HG03139 (cell line): ENCODE results near the gene P4HA1.

Source experiments
- ATAC-seq: cut with Tn5 transposase; IDR thresholded peaks from one replicate; pipeline ENCODE4 v1.9.1; 2021; ENCODE audit not compliant: unreplicated experiment

The P4HA1 gene

DNA sequence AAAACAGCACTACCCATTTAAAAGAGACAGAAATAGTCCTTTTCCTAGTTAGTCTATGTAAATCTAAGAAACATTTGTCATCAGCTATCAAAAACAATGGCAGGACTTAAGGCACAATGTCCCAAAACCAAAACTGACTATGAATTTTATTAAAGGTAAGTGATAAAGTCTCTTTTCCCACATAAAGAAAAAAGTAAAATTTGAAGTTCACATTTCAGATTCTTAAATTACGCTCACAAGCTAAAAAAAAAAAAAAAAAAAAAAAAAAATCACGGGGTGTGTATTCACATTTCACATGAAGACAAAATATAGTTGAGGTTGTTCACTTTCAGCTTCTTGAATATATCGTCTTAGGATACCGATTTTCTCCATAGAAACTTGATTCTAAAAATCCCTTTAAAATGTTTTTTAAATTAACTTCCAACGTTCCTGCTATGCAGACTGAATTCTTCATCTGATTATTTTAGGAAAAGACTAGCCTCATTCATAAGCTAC, 1.6 kb downstream of the P4HA1 start:
- ATAC-seq: no peak

DNA sequence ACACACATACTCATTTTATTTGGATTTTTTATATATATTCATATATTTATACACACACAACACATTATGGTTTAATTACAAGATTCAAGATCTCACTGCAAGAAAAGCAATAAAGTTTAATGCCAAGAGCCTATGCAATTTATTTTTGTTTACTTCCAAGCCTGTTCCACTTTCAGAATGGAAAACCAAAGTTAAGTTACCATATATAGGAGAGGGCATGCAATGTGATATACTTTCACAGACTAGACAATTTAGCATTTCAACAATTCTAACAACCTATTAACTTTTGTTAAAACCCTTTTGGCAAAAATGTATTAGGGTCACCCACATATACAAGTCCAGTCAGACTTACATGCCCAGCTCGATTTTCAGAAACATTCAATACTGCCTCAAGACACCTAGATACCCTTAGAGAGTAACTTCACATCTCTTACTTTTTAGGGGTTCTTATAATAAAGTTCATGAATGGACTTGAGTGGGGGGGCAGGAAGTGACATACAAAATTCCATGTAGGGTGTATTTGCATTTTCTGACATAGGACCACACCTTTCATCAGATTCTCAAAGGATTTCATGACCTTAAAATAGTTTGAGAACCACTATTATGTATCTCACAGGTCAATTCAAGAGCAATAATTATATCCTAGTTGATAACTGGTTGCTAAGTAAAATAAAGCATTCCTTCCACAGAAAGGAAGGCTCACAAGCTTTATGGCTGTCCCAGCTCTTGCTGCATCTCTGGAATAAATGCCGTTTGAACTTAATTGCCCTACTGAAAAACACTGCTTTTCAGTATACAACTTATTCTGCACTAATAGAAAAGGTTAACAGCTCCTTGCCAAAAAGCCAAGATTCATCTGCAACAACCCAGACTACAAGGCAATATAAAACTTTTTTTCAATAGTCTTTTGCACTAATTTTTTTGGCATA, 2.5 kb downstream of the P4HA1 start:
- no peak for ATAC-seq

GRCh38 chr10:73092830-73093229, 3.8 kb downstream of the P4HA1 start:
- no peak for ATAC-seq

DNA sequence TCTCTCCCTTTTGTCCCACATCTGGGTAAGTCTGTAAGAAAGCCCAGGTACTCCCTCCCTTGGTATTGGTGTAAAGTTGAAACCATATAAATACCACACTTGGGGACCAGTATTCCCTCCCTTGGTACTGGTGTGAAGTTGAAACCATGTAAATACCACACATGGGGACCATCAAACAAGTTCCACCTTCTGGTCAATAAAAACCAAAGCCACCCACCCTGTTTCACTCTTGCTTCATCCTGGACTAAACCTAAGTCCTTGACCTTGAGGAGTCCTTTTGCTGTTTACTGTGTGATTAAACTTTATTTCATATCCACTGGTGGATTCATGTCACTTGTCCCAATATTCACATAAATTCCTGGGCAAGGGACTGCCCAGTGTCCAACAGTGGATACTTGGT, 8.4 kb downstream of the P4HA1 start:
- no peak for ATAC-seq

DNA sequence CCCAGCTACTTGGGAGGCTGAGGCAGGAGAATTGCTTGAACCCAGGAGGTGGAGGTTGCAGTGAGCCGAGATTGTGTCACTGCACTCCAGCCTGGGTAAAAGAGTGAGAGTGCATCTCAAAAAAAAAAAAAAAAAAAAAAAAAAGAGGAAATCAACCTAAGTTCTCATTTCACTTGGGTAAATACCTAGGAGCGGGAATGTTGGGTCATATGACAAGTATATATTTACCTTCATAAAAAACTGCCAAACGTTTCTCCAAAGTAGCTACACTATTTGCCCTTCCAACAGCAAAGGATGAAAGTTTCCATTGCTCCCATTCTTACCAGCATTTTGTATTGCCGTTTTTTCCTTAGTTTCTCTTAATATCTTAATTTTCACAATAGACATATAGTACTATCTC, 9.8 kb downstream of the P4HA1 start:
- no peak for ATAC-seq

GRCh38 chr10:73084209-73084608, 12.5 kb downstream of the P4HA1 start:
- ATAC-seq: no peak

- no peak for ATAC-seq
Measured at GRCh38 chr10:73083221-73083620, 13.4 kb downstream of the P4HA1 start.

- ATAC-seq: peak; percentile 63
Measured at GRCh38 chr10:73079779-73080541, 16.7 kb downstream of the P4HA1 start.

DNA sequence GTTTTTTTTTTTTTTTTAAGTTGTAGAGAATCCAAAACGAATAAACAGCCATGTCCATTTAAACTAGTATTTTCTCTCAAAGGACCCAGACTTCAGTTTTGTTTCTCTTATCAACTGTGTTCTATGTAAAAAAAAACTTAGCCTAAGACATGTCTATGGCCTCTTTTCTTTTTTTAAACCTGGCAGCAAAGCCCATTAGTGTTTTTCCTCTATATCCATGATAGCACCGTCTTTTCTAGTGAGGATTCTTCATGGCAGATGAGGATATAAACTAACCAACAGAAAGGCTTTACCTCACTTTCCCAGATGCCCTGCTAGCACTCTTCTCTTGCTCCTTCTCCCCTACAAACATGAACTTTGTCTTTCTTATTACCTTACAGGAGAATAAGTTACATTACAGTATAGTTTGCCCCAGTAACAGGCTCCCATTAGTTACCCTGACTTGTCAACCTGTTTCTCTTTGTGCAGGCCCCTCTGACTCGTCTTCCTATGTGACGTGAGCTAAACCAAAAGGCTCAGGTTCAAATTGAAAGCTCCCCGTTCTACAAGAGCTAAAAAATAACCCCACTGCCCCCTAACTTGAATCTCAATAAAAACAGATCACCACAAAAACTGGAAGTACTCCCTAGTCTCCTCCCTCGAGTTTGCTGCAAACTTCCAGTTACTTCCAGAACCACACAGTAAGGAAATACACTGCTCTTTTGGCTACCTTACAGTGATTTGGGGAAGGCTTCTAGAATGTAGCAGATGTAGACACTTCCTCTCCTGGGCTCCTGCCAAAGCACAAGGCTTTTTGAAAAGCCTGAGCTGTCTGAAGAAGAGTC, 20.1 kb downstream of the P4HA1 start:
- ATAC-seq: no peak

- ATAC-seq: no peak
Measured at GRCh38 chr10:73075829-73076228, 20.8 kb downstream of the P4HA1 start.

GRCh38 chr10:73073627-73074026, 23.0 kb downstream of the P4HA1 start:
- no peak for ATAC-seq

DNA sequence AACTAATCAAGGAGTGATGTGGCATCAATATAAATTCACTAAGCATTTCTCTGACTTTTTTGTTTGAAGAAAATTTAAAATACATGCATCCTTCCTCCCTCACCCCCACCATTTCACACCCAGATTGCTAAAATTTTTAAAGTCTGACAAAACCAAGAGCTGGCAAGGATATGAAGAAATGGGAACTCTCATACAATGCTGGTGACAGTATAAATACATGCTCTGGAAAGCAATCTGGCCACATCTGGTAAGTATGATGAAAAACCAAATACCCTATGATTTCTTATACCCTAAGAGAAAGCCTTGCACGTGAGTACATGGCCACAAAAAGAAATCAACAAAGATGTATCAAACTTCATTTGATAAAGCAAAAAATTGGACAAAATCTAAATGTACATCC, 31.2 kb downstream of the P4HA1 start:
- ATAC-seq: no peak

DNA sequence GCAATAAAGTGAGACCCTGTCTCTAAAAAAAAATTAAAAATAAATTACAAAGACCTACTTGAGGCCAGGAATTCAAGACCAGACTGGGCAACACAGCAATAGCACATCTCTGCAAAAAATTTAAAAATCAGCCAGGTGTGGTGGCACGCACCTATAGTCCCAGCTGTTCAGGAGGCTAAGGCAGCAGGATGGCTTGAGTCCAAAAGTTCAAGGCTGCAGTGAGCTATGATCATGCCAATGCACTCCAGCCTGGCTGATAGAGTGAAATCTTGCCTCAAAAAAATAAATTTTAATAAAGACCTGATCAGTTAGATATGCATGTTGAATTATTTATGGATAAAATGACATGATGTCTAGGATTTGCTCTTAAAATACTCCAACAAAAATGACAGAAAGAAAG, 34.9 kb downstream of the P4HA1 start:
- no peak for ATAC-seq

- no peak for ATAC-seq
Measured at GRCh38 chr10:73060738-73061635, 35.7 kb downstream of the P4HA1 start.

DNA sequence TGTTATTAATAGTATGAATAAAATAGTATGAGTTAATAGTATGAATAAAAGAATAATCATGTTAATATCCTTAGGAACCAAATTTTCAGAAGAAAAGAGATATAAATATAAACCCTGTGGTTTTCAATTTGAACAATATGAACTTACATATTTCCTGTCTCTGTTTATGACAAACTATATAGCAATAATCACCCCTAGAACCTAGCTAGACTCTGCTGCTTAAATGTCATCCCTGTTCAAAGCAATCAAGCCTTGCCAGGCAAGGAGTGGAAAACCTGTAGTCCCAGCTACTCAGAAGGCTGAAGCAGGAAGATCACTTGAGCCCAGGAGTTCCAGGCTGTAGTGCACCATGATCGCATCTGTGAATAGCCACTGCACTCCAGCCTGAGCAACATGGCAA, 36.5 kb downstream of the P4HA1 start:
- no peak for ATAC-seq

GRCh38 chr10:73058057-73058591, 38.5 kb downstream of the P4HA1 start:
- ATAC-seq: no peak

- peak; percentile 76 for ATAC-seq
Measured at GRCh38 chr10:73054286-73054685, 42.4 kb downstream of the P4HA1 start.

DNA sequence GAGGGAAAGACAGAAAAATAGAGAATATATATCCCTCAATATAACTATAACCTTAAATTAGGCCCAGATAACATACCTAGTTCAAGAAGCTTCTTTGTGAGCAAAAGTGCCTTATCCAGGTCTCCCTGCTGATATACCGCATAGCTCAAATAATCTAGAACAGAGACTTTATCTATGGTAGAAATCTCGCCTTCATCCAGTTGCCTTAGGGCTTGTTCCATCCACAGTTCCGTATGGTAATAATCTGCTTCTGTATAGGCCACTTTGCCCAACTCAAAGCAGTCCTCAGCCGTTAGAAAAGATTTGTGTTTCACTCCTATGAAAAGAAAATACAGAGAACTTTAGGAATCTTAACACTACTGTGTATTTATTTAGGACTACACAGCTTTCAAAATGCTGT, 43.4 kb downstream of the P4HA1 start:
- ATAC-seq: no peak

DNA sequence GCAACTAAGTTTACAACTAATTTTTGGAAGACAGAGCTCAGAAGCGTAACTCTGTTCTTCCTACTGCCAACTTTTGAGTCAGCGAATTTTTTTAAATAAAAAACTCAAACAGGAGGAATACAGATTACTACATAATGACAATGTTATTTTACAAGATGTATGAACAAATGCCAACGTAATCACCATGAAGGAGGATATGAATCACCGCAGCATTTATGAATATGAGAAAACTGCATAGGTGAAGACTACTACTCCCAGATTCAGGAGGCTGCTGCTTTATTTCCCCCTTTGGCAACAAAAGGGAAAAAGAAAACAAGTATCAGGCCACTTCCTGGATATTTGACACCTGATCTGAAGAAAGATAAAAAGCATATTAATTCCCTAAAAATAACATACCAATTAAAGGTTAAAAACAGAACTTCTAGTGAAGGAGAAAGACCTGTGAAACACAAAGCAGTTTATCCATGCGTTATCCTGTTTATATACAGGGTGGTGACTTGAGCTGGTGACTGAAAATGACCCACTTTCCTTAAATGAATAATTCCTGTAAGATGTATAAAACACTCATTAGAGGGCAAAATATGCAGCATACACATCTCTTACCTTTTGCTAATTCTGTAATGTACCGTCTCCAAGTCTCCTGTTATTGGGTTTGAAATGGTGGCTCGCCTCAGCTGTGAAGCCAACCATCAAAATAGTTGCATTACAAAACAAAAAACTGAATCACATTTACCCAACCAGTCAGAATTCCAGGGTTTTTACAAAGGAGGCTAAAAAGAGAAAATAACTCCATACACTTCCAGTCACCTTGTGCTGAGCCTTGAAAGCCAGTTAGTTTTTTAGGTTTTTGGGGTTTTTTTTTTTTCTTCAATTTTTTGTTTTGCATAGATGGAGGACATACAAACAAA, 52.0 kb downstream of the P4HA1 start:
- ATAC-seq: no peak
